HG02870 (cell line): ENCODE results near the gene DPM3.
"Not testable (repeated sequence)": the region's sequence is repeated elsewhere in the genome, so short reads cannot be mapped to it uniquely, and the experiment has no call there.

Source experiments
- ATAC-seq: cut with Tn5 transposase; IDR thresholded peaks from one replicate; pipeline ENCODE4 v1.9.1; 2021; ENCODE audit warnings: mild to moderate bottlenecking, moderate library complexity; ENCODE audit not compliant: unreplicated experiment

DPM3 gene

DNA sequence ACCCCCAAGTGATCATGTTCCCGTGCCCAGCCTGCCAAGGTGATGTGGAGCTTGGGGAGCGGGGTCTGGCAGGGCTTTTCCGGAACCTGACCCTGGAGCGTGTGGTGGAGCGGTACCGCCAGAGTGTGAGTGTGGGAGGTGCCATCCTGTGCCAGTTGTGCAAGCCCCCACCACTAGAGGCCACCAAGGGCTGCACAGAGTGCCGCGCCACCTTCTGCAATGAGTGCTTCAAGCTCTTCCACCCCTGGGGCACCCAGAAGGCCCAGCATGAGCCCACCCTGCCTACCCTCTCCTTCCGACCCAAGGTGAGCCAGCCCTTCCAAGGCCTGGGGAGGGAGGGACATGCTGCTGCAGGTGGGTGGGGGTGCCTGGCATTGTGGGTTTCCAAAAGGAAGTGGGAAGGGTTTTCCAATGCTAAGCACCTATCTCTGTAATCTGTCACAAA, 35.6 kb upstream of the DPM3 start:
- no peak for ATAC-seq

DNA sequence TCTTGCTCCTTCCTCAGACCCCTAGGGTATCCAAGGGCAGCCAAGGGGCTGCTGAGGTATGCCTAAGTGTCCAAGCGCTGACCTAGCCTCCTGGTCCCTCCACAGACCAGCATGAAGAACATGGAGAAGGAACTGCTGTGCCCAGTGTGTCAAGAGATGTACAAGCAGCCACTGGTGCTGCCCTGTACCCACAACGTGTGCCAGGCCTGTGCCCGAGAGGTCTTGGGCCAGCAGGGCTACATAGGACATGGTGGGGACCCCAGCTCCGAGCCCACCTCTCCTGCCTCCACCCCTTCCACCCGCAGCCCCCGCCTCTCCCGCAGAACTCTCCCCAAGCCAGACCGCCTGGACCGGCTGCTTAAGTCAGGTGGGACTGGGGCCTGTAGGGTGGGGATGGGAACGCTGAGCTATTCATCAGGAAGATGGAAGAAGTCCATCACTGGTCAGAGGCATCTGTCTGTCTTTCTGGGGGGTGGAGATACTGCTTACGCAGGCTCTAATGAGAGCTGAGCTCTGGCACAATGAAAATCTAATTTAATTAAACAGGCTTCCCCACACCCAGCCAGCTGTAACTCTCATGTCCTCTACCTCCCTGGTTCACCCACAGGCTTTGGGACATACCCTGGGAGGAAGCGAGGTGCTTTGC, 35.1 kb upstream of the DPM3 start:
- ATAC-seq, result no peak

GRCh38 chr1:155174324-155175280, 34.3 kb upstream of the DPM3 start:
- no peak for ATAC-seq

GRCh38 chr1:155173478-155174323, 33.4 kb upstream of the DPM3 start, which contains the start of gene TRIM46:
TRIM46 (plus strand) TSS chr1:155173849; CDS start chr1:155173967, 118 bp downstream.
- ATAC-seq, result no peak

DNA sequence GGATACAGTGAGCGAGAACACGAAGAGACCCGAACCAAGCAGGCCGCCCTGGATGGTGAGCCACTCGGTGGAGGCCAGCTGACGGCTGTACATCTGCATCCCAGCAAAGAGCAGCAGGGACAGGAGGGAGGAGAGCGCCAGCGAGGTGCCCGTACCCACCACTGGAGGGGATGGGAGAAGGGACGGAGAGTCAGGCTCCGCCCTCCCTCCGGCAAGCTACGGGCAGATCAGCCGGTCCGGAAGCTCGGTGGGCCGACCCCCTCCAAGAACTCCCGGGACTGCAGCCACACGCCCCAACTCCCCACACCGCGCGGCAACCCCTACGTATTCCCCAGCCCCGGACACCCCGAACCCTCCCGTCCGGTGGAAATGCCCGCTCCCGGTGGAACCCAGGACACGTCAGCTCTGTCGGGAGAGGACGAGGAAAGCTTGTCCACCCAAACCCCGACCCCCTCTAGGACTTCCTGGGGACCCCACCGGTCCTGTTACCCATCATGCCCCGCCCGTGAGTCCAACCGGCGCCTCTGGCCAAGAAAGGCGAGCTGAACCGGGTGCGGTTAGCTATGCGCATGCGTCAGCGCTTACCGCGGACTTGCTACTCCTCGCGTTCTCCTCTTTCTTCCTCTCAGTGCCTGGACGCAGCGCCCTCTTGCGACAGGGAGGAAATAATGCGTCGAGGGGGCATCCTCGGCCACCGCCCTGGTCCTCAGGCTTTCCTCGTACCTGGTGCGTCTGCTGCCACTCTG, 32.6 kb upstream of the DPM3 start, which contains the start of gene KRTCAP2:
Gene KRTCAP2 (minus strand): TSS at position 573 of the 746 bp plus-strand sequence. CDS start 80 bp downstream, at position 493.
- ATAC-seq, result peak; percentile 49

DNA sequence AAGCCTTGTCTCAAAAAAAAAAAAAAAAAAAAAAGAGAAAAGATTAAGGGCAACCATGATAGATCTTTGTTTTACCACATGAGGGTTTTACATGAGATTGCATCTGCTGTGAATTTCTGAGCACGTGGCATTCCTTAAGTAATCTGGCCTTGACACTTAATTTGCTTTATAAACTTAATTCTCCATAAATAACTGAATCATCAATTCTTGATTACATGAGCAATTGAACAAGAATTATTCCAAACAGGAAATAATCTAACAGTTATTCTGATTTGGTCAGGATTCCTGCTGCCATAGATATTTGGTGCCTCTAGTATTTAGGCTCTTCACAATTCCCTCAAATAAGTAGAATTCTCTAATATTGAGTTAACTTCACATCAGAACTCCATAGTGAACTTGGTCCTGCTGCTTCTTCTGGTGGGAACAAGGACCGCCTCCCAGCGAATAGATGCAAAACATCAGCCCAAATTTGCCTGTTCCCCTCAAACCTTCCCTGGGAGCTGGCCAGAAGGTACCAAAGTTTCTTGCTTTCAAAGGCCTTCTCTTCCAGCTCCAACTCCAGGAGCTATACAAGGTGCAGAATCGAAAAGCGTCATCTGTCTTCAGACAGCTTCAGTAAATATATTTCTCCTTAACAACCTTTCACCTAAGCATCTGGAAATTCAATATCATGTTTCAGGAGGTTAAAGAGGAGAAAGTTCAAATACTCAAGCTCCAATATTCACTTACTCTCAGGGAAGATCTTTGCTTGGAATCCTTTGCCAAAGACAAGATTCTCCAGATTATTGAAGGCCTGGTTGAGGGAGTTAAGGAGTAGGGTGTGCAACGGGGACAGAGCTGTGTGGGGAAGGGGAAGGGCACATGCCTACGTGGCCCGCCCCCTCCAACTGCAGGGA, 31.8 kb upstream of the DPM3 start:
- peak; percentile 27 for ATAC-seq

DNA sequence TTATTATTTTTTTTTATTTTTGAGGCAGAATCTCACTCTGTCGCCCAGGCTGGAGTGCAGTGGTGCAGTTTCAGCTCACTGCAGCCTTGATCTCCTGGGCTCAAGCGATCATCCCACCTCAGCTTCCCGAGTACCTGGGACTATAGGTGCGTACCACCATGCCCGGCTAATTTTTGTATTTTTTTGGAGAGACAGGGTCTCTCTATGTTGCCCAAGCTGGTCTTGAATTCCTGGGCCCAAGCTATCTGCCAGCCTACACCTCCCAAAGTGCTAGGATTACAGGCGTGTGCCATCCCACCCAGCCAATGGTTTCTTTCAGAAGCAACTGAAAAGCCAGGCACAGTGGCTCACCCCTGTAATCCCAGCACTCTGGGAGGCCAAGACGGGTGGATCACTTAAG, 30.5 kb upstream of the DPM3 start:
- ATAC-seq, result no peak

- no peak for ATAC-seq
These were observed 29.9 kb upstream of the DPM3 start for GRCh38 chr1:155170101-155170785.

DNA sequence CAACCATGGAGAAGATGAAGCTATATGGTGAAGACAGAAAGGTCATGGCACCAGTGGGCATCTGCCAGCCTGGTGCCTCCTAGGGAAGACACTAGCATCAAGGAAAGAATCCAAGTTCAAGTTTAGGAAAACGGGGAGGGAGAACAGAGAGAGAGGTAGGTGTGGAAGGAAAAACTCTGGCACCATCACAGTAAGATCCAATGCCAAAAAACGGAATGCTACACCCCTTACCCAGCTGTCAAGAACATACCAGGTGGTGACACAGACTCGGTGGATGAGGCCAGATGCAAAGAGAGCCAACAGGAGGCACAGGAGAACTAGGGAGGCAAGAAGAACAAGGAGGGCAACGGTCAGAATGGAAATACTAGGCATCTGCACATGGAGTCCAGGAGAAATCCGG, 29.2 kb upstream of the DPM3 start:
- ATAC-seq, result no peak

DNA sequence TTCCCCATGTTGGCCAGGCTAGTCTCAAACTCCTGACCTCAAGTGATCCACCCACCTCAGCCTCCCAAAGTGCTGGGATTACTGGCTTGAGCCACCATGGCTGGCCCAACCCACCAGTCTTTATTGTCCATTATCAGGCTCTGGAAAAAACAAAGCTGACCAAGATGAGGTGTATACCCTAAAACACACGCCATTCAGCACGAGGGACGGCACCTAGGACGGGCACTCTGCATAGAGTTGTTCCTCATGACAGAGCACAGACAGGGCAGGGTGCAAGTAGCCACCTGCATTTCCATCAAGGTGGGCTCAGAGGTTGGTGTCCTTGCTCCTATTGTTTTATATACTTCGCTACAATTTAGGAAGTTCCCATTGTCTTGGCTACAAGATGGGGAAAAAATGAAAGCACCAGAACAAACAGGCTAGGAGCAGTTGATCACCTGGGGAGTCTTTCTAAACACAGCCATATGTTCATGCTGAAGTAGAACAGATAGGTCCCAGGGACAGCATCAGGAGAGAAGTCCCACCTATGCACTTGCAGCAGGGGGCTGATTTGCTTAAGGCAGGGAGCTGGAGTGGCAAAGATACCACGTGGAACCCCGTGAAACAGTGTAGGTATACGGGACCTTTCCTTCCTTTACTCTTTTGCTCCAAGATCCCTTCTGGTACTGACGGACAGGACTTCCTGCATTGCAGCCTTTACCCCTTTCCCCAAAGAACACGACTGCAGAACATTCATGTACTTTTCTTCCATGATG, 28.3 kb upstream of the DPM3 start:
- no peak for ATAC-seq

DNA sequence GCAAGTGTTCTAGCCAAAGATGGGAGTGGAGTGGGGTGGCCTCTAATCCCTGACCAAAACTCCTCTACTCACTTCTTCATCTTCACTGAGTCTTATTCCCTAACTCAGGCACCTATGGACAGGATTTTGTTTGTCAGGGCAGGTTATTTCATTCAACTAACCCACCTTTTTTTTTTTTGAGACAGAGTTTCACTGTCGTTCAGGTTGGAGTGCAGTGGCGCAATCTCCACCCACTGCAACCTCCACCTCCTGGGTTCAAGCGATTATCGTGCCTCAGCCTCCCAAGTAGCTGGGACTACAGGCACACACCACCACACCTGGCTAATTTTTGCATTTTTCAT, 27.7 kb upstream of the DPM3 start:
- not testable (repeated sequence) for ATAC-seq

DNA sequence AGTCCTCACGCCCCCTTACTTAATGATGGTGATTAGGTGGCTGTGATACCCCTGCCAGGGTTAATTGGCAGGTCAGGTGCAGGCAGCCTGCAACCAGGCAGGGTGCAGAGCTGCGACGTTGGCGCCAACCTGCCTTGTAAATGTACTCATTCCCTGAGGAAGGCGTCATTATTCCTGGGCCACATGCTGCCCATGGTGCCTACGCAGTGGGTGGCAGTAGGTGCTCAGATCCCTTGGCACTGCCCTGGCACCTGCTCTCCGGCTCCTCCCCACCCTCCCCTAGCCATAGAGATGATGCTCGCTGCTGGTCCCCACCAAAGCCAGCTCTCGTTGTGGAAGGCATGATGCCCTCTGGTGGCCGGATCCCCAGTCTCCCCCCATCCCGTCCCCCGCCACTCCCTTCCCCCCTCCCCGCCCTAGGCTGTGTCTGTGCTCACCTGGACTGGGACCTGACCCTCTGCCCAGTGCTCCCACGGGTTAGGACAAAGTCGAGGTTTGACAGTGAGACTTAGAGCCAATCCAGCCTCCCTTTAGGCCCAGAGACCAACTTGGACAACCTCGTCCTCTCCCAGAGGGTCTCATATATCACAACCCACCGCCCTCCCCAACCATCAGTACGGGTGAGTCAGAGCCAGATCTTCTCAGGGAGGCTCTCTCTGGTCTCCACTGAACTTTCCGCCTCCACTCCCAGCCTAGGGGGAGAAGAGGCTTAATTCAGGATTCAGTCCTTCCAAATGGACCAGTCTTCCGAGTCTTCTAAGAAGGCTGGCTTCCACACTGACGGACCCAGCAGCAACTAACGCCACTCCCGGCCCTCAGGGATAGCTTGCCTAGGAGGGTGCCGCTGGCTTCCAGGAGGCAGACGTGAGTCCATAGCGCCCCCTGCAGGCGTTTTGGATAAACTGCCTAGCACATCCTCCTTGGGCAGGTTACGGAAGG, 27.1 kb upstream of the DPM3 start:
- no peak for ATAC-seq

DNA sequence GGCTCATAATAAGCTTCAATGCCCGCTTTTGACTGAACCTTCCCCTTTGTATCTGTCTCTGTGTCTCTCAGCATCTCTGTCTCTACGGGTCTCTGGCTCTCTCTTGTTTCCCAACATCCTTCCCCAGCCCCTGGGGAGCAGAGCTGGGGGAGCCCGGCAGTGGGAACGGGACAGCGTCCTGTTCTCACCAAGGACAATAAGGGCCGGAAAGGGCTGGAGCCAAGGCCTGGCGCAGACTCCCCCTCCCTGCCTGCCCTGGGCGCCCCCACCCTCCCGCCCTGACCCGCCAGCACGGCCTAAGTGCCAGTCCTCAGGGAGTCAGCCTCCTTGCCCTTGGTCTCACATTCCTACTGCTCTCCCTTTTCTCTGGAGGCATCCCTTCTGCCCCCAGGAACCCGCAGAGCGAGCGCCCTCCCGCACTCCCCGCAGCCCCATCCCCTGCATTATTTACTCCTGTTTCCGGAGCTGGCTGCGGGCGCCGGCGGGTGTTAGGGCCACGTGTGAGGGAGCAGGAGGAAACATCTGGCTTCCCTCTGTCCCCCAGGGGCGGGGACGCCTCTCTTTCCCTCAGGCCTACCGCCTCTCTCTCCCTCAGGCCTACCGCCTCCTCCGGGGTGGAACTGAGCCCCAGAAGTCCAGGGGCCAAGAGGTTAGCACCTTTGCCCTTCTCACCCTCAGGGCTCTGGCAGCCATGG, 26.3 kb upstream of the DPM3 start:
- ATAC-seq, result no peak

GRCh38 chr1:155166051-155166470, 25.7 kb upstream of the DPM3 start:
- no peak for ATAC-seq

DNA sequence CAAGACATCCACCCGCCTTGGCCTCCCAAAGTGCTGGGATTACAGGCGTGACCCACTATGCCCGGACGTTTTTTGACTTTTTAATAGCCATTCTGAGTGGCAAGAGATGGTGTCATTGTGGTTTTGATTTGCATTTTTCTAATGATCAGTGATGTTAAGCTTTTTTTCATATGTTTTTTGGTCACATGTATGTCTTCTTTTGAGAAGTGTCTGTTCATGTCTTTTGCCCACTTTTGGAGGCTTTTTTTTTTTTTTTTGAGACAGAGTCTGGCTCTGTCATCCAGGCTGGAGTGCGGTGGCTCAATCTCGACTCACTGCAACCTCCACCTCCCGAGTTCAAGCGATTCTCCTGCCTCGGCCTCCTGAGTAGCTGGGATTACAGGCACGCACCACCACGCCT, 24.3 kb upstream of the DPM3 start:
- not testable (repeated sequence) for ATAC-seq

DNA sequence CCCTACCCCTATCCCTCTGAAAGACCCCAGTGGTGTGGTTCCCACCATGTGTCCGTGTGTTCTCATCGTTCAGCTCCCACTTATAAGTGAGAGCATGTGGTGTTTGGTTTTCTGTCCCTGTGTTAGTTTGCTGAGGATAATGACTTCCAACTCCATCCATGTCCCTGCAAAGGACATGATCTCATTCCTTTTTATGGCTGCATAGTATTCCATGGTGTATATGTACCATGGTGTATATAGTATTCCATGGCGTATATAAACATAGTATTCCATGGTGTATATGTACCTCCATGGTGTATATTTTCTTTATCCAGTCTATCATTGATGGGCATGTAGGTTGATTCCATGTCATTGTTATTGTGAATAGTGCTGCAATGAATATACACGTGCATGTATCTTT, 23.5 kb upstream of the DPM3 start:
- not testable (repeated sequence) for ATAC-seq
